Bronchial epithelial cell (primary cell): Measurements from ENCODE around the gene CASK. TPM values are rescaled to one million over a fixed set of nuclear protein-coding genes. Genes with fewer than 3 reads are reported as not detected.
"Not testable (repeated sequence)": the region's sequence is repeated elsewhere in the genome, so short reads cannot be mapped to it uniquely, and the experiment has no call there.

Source experiments
- DNase-seq: peaks from one replicate; pipeline ENCODE4 v3.0.0-alpha.2; 2010; ENCODE audit warnings: low read depth
- FAIRE-seq: peaks from 2 replicates; lab custom pipeline; 2011; peaks lifted over from hg19 to GRCh38; lab: Jason Lieb, UNC
- H3K27me3 ChIP-seq: 2 replicates; pipeline ENCODE4 v1.5.1; 2011; ENCODE audit warnings: low read length; ENCODE audit not compliant: control insufficient read depth, insufficient read depth
- H3K36me3 ChIP-seq: 2 replicates; pipeline ENCODE4 v1.5.1; 2011; ENCODE audit warnings: low read length; ENCODE audit not compliant: control insufficient read depth, insufficient read depth
- H3K4me3 ChIP-seq: 2 replicates; pipeline ENCODE4 v1.5.1; 2011; ENCODE audit warnings: mild to moderate bottlenecking, low read depth, low read length, control low read depth
- total RNA-seq: library from RNA; depleted of rRNA; stranded (reverse); fragments of >200 nt; gene quantifications from 2 replicates; pipeline ENCODE4 v1.2.1, GENCODE V29; 2014
- TF ChIP-seq, protein P1 (sequence below): IDR thresholded peaks from 2 replicates; pipeline ENCODE4 v1.5.1; 2011; ENCODE audit warnings: mild to moderate bottlenecking, moderate library complexity, low read length, control low read depth, inconsistent platforms; ENCODE audit not compliant: insufficient read depth, severe bottlenecking

The CASK gene
- total RNA-seq, 1 donor from 2014 or later = 141 TPM

GRCh38 chrX:41688156-41688555 lies 235.2 kb downstream of the CASK start:
- FAIRE-seq = no peak
- H3K36me3 ChIP-seq = no peaks in the 10 kb centered on the region

DNA sequence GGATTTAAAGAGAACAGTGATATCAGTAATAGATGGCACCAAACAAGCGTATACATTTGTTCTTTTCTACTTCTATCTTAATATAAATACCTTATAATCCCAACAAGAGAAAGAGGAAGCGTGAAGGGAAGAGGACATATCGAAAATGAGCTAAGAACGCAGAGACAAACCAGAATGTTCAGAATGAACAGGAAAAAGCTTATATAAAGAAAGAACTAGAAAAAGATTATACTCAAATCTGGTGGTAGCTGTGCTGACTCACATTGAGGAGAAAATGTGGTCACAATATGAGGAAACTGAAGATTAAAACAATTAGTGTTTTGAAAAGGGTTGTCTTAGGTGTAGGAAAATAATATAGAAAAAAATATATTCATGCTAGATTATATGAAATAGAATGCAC lies 236.6 kb downstream of the CASK start:
- DNase-seq (no peak), FAIRE-seq (no peak)
- Histone ChIP-seq H3K36me3 (no peaks in the 10 kb centered on the region), H3K27me3 (no peaks in the 10 kb centered on the region), H3K4me3 (no peak overlapping the region)
- TF ChIP-seq, protein P1, sequence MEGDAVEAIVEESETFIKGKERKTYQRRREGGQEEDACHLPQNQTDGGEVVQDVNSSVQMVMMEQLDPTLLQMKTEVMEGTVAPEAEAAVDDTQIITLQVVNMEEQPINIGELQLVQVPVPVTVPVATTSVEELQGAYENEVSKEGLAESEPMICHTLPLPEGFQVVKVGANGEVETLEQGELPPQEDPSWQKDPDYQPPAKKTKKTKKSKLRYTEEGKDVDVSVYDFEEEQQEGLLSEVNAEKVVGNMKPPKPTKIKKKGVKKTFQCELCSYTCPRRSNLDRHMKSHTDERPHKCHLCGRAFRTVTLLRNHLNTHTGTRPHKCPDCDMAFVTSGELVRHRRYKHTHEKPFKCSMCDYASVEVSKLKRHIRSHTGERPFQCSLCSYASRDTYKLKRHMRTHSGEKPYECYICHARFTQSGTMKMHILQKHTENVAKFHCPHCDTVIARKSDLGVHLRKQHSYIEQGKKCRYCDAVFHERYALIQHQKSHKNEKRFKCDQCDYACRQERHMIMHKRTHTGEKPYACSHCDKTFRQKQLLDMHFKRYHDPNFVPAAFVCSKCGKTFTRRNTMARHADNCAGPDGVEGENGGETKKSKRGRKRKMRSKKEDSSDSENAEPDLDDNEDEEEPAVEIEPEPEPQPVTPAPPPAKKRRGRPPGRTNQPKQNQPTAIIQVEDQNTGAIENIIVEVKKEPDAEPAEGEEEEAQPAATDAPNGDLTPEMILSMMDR = no peak

More at GRCh38 chrX:41688156-41688555, 235.2 kb downstream of the CASK start:
- Histone ChIP-seq H3K27me3 (no peaks in the 10 kb centered on the region), H3K4me3 (no peak overlapping the region)
- TF ChIP-seq, protein P1 = no peak
- DNase-seq = no peak

GRCh38 chrX:41684940-41685339 lies 238.4 kb downstream of the CASK start:
- FAIRE-seq (no peak), DNase-seq (no peak)
- H3K27me3 ChIP-seq = no peaks in the 10 kb centered on the region
- no peak overlapping the region for H3K4me3 ChIP-seq
- H3K36me3 ChIP-seq = no peaks in the 10 kb centered on the region
- TF ChIP-seq, protein P1 = no peak

GRCh38 chrX:41684138-41684537 lies 239.2 kb downstream of the CASK start:
- no peak for FAIRE-seq
- no peaks in the 10 kb centered on the region for H3K36me3 ChIP-seq
- H3K4me3 ChIP-seq = no peak overlapping the region
- no peaks in the 10 kb centered on the region for H3K27me3 ChIP-seq
- DNase-seq = no peak
- TF ChIP-seq, protein P1 = no peak

- no peaks in the 10 kb centered on the region for H3K27me3 ChIP-seq
- FAIRE-seq = no peak
- DNase-seq = no peak
- no peak overlapping the region for H3K4me3 ChIP-seq
- TF ChIP-seq, protein P1 = no peak
- H3K36me3 ChIP-seq = no peaks in the 10 kb centered on the region
Observed at GRCh38 chrX:41677183-41678060, 245.9 kb downstream of the CASK start.

DNA sequence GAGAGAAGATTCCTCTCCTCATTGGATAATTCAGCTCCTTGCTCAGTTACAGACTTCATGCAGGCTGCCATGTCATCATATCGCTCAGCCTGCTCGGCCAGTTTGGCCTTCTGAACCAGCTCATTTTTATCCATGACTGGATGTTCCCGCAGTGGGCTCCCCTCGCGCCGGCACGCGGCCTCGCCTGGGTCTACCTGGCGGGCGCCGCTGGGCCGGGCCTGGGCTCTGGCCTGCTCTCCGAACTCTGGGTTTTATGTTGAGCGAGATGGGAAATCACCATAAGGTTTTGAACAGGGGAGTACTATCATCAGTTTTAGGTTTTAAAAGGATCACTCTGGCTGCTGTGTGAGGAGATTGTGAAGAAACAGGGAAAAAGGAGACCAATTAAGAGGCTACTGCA lies 247.0 kb downstream of the CASK start:
- not testable (repeated sequence) for FAIRE-seq, H3K36me3 ChIP-seq, DNase-seq, H3K27me3 ChIP-seq, H3K4me3 ChIP-seq
